ENCODE measurements around the gene ARID4A.

The ARID4A gene

GRCh38 chr14:58280954-58281787 is 17.2 kb upstream of the ARID4A start:
- Mint-ChIP-seq H3K27me3 (no peaks in the 10 kb centered on the region), H3K4me3 (peak overlapping the region; percentile 55), H3K36me3 (ENCODE audit: low read depth) (peaks cover 83% of the 10 kb centered on the region), H3K9me3 (no peaks in the 10 kb centered on the region), H3K27ac (peak overlapping the region; percentile 96), H3K4me1 (ENCODE audit: low read depth) (peaks cover 66% of the 10 kb centered on the region)
- intact Hi-C loops (cut with micrococcal nuclease): loop anchor here (1.0 to 5.0 kb wide), 2 partner anchors 16 to 39 kb away; partner anchors contain the start of gene PSMA3

GRCh38 chr14:58281969-58282368 is 16.4 kb upstream of the ARID4A start:
- intact Hi-C loops (cut with micrococcal nuclease): loop anchor here (1.0 to 5.0 kb wide), 2 partner anchors 15 to 40 kb away; partner anchors contain the start of gene PSMA3
- Mint-ChIP-seq H3K4me3 (peak overlapping the region; percentile 13), H3K27me3 (no peaks in the 10 kb centered on the region), H3K9me3 (no peaks in the 10 kb centered on the region), H3K4me1 (ENCODE audit: low read depth) (peaks cover 61% of the 10 kb centered on the region), H3K36me3 (ENCODE audit: low read depth) (peaks cover 84% of the 10 kb centered on the region), H3K27ac (peak overlapping the region; percentile 96)

- Mint-ChIP-seq H3K27me3 (no peaks in the 10 kb centered on the region), H3K27ac (peak overlapping the region; percentile 96), H3K9me3 (no peaks in the 10 kb centered on the region), H3K4me3 (no peak overlapping the region), H3K4me1 (ENCODE audit: low read depth) (peaks cover 67% of the 10 kb centered on the region), H3K36me3 (ENCODE audit: low read depth) (peaks cover 84% of the 10 kb centered on the region)
- intact Hi-C loops (cut with micrococcal nuclease): loop anchor here (5.0 kb wide), 1 partner anchor 41 kb away; the partner anchor contains the start of gene PSMA3
These were observed 15.3 kb upstream of the ARID4A start for GRCh38 chr14:58282925-58283593.

GRCh38 chr14:58283730-58284129 is 14.6 kb upstream of the ARID4A start:
- Mint-ChIP-seq H3K27me3 (no peaks in the 10 kb centered on the region), H3K4me1 (ENCODE audit: low read depth) (peaks cover 71% of the 10 kb centered on the region), H3K36me3 (ENCODE audit: low read depth) (peaks cover 84% of the 10 kb centered on the region), H3K4me3 (no peak overlapping the region), H3K27ac (peak overlapping the region; percentile 96), H3K9me3 (no peaks in the 10 kb centered on the region)
- intact Hi-C loops (cut with micrococcal nuclease): loop anchor here (5.0 kb wide), 1 partner anchor 41 kb away; the partner anchor contains the start of gene PSMA3

GRCh38 chr14:58285132-58285531 is 13.2 kb upstream of the ARID4A start:
- intact Hi-C loops (cut with micrococcal nuclease): no loop called here
- Mint-ChIP-seq H3K4me1 (ENCODE audit: low read depth) (peaks cover 74% of the 10 kb centered on the region), H3K36me3 (ENCODE audit: low read depth) (peaks cover 84% of the 10 kb centered on the region), H3K4me3 (no peak overlapping the region), H3K27ac (peak overlapping the region; percentile 96), H3K9me3 (no peaks in the 10 kb centered on the region), H3K27me3 (no peaks in the 10 kb centered on the region)

GRCh38 chr14:58287607-58288042 is 10.7 kb upstream of the ARID4A start:
- Mint-ChIP-seq H3K27me3 (no peaks in the 10 kb centered on the region), H3K4me3 (no peak overlapping the region), H3K36me3 (ENCODE audit: low read depth) (peaks cover 96% of the 10 kb centered on the region), H3K4me1 (ENCODE audit: low read depth) (peaks cover 58% of the 10 kb centered on the region), H3K9me3 (no peaks in the 10 kb centered on the region), H3K27ac (no peak overlapping the region)
- intact Hi-C loops (cut with micrococcal nuclease): no loop called here

GRCh38 chr14:58288106-58288792 is 10.1 kb upstream of the ARID4A start:
- H3K4me3 Mint-ChIP-seq: no peak overlapping the region
- H3K27me3 Mint-ChIP-seq: no peaks in the 10 kb centered on the region
- H3K36me3 Mint-ChIP-seq (ENCODE audit: low read depth): peaks cover 96% of the 10 kb centered on the region
- no peaks in the 10 kb centered on the region for H3K9me3 Mint-ChIP-seq
- intact Hi-C loops (cut with micrococcal nuclease): no loop called here
- H3K4me1 Mint-ChIP-seq (ENCODE audit: low read depth): peaks cover 56% of the 10 kb centered on the region
- H3K27ac Mint-ChIP-seq: no peak overlapping the region

GRCh38 chr14:58291646-58292045 is 6.7 kb upstream of the ARID4A start:
- Mint-ChIP-seq H3K27ac (peak overlapping the region; percentile 17), H3K4me1 (ENCODE audit: low read depth) (peaks cover 54% of the 10 kb centered on the region), H3K36me3 (ENCODE audit: low read depth) (peaks cover 86% of the 10 kb centered on the region), H3K27me3 (no peaks in the 10 kb centered on the region), H3K4me3 (no peak overlapping the region), H3K9me3 (no peaks in the 10 kb centered on the region)
- intact Hi-C loops (cut with micrococcal nuclease): no loop called here

- Mint-ChIP-seq H3K4me3 (no peak overlapping the region), H3K36me3 (ENCODE audit: low read depth) (peaks cover 83% of the 10 kb centered on the region), H3K27ac (no peak overlapping the region), H3K27me3 (no peaks in the 10 kb centered on the region), H3K9me3 (no peaks in the 10 kb centered on the region), H3K4me1 (ENCODE audit: low read depth) (peaks cover 54% of the 10 kb centered on the region)
- intact Hi-C loops (cut with micrococcal nuclease): no loop called here
These were observed 6.2 kb upstream of the ARID4A start for GRCh38 chr14:58292187-58292586.

GRCh38 chr14:58294201-58294600 is 4.2 kb upstream of the ARID4A start:
- Mint-ChIP-seq H3K27me3 (no peaks in the 10 kb centered on the region), H3K36me3 (ENCODE audit: low read depth) (peaks cover 63% of the 10 kb centered on the region), H3K4me3 (no peak overlapping the region), H3K27ac (no peak overlapping the region), H3K4me1 (ENCODE audit: low read depth) (peaks cover 41% of the 10 kb centered on the region), H3K9me3 (no peaks in the 10 kb centered on the region)
- intact Hi-C loops (cut with micrococcal nuclease): no loop called here

GRCh38 chr14:58296726-58297125 is 1.6 kb upstream of the ARID4A start:
- H3K9me3 Mint-ChIP-seq: no peaks in the 10 kb centered on the region
- no peaks in the 10 kb centered on the region for H3K27me3 Mint-ChIP-seq
- H3K4me3 Mint-ChIP-seq: no peak overlapping the region
- H3K36me3 Mint-ChIP-seq (ENCODE audit: low read depth): peaks cover 58% of the 10 kb centered on the region
- intact Hi-C loops (cut with micrococcal nuclease): loop anchor here (1.0 to 5.0 kb wide), 4 partner anchors 15 to 131 kb away; partner anchors contain the start of genes ACTR10, KIAA0586, PSMA3 and TIMM9
- peaks cover 26% of the 10 kb centered on the region for H3K4me1 Mint-ChIP-seq (ENCODE audit: low read depth)
- H3K27ac Mint-ChIP-seq: no peak overlapping the region

- Mint-ChIP-seq H3K27ac (no peak overlapping the region), H3K27me3 (no peaks in the 10 kb centered on the region), H3K9me3 (no peaks in the 10 kb centered on the region), H3K4me3 (no peak overlapping the region), H3K4me1 (ENCODE audit: low read depth) (peaks cover 28% of the 10 kb centered on the region), H3K36me3 (ENCODE audit: low read depth) (peaks cover 60% of the 10 kb centered on the region)
- intact Hi-C loops (cut with micrococcal nuclease): loop anchor here (1.0 to 5.0 kb wide), 4 partner anchors 16 to 130 kb away; partner anchors contain the start of genes ACTR10, KIAA0586, PSMA3 and TIMM9
These were observed 968 bp upstream of the ARID4A start for GRCh38 chr14:58297412-58297761.

- no peaks in the 10 kb centered on the region for H3K27me3 Mint-ChIP-seq
- no peak overlapping the region for H3K27ac Mint-ChIP-seq
- H3K9me3 Mint-ChIP-seq: no peaks in the 10 kb centered on the region
- intact Hi-C loops (cut with micrococcal nuclease): loop anchor here (1.0 to 5.0 kb wide), 4 partner anchors 17 to 129 kb away; partner anchors contain the start of genes ACTR10, KIAA0586, PSMA3 and TIMM9
- no peak overlapping the region for H3K4me3 Mint-ChIP-seq
- peaks cover 60% of the 10 kb centered on the region for H3K36me3 Mint-ChIP-seq (ENCODE audit: low read depth)
- H3K4me1 Mint-ChIP-seq (ENCODE audit: low read depth): peaks cover 26% of the 10 kb centered on the region
These were observed 436 bp upstream of the ARID4A start for GRCh38 chr14:58297762-58298476.

Measured in dendritic cell treated with granulocyte-macrophage colony-stimulating factor and Interleukin-4, amounts not matched to agents 40 ng/mL and 50 ng/mL, for 4 days (primary cell).